Subcutaneous adipose tissue (tissue), 4 donors: Measurements from ENCODE around the gene CARD18. TPM values are rescaled to one million over a fixed set of nuclear protein-coding genes. Genes with fewer than 3 reads are reported as not detected.

Source experiments
- total RNA-seq, 4 donors: library from RNA; depleted of rRNA; stranded (reverse); fragments of >200 nt; gene quantifications; one replicate each; pipeline ENCODE4 v1.1.0, GENCODE V29; 2016
- TF ChIP-seq, protein P1 (sequence below): fragments of 450-650 bp; IDR thresholded peaks from one replicate; pipeline ENCODE4 v1.5.1; 2016; ENCODE audit warnings: low read depth, mild to moderate bottlenecking, control low read depth, antibody characterized with exemption, moderate library complexity

Gene CARD18
- total RNA-seq, 4 donors from 2014 or later: not detected

DNA sequence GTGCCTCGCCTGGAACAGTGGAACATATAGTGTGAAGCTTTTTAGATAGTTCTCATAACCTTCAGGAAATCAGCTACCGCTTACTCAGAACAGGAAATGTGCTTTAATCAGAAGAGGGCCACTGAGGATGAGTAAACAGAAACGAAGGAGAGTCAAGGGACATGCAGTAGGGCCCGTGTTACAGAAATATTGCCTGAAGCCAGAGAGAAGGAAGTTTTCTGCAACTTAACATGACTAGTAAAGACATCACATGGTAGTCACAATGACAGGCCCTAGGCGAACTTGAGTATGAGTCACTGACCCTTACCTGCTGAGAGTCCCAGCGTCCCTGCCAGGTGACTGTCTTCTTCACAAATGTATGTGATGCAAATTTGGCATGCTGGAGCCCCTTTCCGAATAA, 39.4 kb downstream of the CARD18 start:
- TF ChIP-seq, protein P1, sequence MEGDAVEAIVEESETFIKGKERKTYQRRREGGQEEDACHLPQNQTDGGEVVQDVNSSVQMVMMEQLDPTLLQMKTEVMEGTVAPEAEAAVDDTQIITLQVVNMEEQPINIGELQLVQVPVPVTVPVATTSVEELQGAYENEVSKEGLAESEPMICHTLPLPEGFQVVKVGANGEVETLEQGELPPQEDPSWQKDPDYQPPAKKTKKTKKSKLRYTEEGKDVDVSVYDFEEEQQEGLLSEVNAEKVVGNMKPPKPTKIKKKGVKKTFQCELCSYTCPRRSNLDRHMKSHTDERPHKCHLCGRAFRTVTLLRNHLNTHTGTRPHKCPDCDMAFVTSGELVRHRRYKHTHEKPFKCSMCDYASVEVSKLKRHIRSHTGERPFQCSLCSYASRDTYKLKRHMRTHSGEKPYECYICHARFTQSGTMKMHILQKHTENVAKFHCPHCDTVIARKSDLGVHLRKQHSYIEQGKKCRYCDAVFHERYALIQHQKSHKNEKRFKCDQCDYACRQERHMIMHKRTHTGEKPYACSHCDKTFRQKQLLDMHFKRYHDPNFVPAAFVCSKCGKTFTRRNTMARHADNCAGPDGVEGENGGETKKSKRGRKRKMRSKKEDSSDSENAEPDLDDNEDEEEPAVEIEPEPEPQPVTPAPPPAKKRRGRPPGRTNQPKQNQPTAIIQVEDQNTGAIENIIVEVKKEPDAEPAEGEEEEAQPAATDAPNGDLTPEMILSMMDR: no peak

DNA sequence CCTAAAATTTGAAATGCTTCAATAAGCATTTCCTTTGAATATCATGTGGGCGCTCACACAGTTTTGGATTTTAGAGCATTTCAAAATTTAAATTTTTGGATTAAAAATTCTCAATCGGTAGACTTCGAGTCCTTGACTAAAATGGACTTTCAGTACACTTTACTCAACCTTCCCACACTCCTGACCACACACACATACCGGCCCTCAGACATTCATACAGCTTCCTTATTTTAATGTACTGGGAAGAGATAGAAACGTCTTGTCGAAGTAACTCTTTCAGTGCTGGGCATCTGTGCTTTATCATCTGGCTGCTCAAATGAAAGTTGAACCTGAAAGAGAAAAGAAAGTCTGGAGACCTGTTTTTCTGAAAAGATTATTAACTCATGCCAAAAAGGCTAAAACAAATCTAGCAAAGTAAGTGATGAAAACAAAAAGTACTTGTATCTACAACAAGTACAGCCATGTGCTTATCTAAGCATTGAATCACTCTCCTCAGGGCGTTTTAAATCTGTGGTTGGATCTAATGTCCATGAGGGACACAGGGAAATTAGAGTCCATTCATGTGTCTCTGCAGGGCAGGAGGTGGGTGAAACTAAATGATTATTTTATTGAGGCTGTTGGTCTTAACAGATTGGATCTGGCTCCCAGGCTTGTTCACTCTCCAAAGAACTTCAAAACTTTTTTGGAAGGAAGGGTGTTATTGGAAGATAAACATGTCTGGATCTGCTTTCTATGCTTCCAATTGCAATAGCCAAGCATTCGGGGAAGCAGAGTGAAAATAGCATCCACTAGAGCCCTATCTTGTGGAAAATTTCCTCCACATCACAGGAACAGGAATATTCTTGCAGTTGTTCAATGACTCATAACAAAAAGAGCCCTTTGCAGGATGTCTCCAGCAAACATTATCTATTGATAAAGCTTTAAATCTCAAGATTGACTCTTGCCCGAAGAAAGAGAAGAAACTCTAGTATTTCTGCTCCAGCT, 47.0 kb downstream of the CARD18 start:
- TF ChIP-seq, protein P1: no peak

Other genes starting within 250 kb of the CARD18 start
- 1 to 10 TPM in 2 of 4 donors, under 1 TPM in 2; 0.66 to 5.1 (median 1.9) TPM for gene CASP12, start 241.3 kb downstream of the CARD18 start, total RNA-seq
- gene CASP4, start 171.2 kb downstream of the CARD18 start, total RNA-seq: 100 to 1,000 TPM in 3 of 4 donors, 10 to 100 TPM in 1; 74.2 to 191 (median 115) TPM
- gene CASP5, start 116.6 kb downstream of the CARD18 start, total RNA-seq: 1 to 10 TPM in 1 of 4 donors, not detected in 3; 2.0 TPM
- 10 to 100 TPM; 10.4 to 39.9 (median 22.6) TPM for gene CASP1, start 104.6 kb downstream of the CARD18 start, total RNA-seq
- gene CARD16, start 94.4 kb downstream of the CARD18 start, total RNA-seq: 10 to 100 TPM in 3 of 4 donors, 1 to 10 TPM in 1; 8.6 to 27.0 (median 13.0) TPM